ENCODE measurements around the gene TMEM161B.
"Not testable (repeated sequence)": the region's sequence is repeated elsewhere in the genome, so short reads cannot be mapped to it uniquely, and the experiment has no call there.

Gene TMEM161B

DNA sequence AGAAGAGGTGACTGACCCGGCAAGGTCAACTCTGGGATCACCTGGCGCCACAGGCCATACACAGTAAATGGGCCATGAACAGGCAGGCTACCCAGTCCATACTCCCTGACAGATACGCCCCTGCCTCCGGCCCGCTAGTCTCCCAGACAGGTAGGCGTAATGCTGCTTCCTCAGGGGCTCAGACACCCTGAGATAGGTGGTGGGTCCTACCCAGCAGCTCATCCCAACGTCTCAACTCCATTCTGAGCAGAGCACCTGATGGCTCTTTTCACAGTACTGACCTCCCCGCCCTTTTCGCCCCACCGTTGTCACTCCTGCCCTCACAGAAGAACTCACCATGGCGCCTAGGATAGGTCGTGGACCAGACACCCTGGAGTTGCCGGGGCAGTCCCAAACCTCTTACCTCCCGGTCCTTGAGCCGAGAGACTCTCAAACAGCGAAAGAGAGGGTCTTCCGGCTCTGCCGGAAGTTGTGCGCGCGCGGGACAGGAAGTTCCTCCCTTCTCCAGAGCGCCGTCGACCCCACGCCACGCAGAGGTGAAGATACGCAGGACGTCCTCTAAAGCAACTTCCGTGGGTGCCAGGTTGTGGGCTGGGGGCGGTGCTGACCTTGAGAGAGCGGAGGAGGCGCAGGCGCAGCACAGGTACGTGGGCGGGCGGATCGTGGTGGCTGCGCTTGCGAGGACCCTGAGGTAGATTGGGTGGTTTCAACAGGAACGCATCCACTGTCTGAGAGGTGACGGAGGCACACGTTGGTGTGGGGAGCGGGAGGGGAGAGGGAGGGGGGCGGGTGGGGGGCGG, at the start of gene TMEM161B:
Gene TMEM161B, minus strand, starts transcription at position 461 of the 800 bp plus-strand sequence. Its CDS starts 122 bp downstream, at position 339.
- peak; percentile 42 to 92 (median 80) for DNase-seq

DNA sequence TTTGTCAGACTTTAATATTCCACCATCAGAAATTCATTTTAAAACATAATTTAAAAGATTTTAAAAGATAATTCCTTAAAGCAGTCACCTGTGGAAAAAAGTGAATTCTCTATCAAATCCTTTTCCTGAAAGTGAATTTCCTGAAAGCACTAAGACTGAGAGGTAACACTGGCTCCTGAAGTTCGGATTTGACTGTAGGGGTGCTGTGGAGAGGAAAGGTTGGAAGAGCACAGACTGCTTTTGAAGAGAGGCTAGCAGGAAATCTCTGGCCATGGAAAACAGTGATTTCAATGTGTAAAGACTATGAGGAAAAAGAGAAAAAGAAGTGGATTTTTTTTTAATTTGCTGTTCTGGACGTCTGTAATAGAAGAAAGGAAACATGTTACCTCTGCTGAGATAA, 35.7 kb upstream of the TMEM161B start:
- DNase-seq = no peak

DNA sequence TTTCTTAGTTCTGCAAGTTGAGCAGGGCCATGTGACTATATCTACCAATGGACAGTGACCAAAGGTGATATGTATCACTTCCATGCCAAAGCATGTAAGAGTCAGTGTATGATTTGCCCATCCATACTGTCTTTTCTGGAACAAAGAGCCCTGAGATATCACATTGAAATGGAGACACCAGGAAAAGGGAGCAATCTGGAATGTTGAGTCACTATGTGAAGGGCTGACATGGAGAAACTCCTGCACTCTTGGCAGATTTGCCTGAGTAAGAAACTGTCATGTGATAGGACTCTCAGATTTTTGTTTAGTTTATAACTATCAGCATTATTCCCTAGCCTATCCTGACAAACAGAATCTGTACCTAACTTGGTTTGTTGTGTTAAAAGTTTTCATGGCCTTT, 29.8 kb upstream of the TMEM161B start:
- no peak for DNase-seq

DNA sequence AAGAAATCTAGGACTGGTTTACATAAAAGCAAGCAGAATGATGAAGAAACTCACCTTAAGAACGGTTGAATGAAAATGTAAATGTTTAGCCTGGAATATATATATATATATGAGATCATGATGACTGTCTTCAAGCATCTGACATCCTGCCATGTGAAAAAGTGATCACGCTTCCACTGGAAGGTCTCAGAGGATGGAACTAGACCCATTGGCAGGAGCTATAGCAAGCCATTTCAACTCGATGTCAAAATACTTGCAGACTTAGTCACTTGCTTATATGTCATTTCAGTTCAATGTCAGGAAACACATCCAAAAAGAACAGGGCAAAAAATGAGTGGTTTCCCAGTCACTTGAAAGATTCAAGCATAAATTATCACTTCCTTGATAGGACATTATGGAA, 22.2 kb upstream of the TMEM161B start:
- no peak for DNase-seq

DNA sequence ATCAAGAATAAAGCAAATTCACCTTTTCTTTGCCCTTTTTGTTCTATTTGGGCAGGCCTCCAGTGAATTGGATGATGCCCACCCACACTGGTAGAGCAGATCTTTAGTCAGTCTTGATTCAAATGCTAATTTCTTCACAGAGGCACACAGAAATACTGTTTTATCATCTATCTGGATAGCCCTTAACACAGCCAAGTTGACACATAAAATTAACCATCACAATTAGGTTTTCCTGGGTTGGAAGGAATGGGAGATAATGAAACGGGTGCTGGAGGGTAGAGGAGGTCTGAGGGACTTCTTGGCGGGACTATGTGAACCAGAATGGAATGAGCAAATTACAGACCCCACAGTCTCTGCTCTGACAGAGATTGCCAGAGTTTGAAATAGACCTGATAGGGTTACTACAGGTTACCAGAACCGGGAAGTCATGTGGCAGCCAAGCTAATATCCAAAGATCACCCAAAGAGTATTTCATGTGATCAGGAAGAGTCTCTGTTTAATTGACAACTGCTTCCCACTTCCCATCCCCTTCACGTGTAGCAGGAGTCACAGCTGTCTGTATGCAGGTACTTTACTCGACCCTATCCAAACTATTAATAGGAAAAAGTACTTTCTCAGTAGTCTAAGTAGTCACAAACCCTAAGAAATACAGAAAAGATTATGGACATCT, 20.0 kb upstream of the TMEM161B start:
- DNase-seq = no peak

DNA sequence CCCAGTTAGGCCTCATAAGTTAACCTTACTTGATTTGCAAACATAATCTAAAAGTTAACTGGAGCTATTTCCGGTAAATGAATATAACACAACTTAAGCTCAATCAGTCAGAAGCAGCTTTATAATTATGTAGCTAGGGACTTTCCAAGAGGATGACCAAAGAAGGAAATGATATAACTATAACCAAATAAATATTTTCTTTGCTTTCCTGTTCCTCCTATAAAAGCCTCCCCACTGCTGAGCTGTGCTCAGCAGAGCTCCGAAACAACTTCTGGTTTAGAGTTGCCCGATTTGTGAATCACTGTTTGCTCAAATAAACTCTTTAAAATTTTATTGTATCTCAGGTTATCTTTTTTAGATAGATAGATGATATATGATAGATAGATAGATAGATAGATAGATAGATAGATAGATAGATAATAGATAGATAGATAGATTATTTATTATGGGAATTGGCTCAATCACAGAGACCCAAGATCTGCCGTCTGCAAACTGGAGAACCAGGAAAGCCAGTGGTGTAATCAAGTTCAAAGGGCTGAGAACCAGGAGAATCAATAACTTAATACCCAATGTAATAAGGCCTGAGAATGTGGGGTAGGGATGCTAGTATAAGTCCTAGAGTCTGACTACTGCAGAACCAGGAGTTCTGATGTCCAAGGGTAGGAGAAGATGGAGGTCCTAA, 19.3 kb upstream of the TMEM161B start:
- no peak for DNase-seq

DNA sequence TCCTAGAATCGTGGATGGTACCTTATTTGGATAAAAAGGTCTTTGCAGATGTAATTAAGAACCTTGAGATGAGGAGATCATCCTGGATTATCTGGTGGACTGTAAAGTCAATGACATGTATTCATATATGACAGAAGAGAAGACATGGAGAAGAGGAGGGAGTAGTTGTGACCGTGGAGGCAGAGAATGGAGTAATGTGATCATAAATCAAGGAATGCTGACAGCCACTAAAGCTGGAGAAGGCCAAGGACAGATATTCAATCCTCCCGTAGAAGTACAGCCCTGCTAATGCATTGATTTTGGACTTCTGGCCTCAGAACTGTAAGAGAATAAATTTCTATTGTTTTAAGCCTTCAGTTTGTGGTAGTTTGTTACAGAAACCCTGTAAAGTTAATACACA, 18.7 kb upstream of the TMEM161B start:
- DNase-seq = no peak

DNA sequence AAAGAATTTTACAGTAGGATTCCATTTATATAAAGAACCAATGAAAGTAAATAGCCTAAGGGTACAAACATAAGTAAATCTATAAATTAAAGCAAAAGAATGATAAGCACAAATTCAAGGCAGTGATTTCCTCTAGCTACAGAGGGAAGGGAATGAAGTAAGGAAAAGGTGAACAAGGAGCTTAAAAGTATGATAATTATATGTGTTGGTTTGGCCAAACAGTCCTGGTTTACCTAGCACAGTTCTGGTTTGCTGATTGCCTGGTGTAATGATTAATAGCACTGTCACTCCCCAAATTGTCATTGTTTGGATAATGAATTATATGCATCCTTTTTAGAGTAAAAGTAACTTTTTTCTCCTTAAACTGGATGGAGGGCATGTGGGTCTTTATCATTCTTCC, 15.0 kb upstream of the TMEM161B start:
- no peak for DNase-seq

DNA sequence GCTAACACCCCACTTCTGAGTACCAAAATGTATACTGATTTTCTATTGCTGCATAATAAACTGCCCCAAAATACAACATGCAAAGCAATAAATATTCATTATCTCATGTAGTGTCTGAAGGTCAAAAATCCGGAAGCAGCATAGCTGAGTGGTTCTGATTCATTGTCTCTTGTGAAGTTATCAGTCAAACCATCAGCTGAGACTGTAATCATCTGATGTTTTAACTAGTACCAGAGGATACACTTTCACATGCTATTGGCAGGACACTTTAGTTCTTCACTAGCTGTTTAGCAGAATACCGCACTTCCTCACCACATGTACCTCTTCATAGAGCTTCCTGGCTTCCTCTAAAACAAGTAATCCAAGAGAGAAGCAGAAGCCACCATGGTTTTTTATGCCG, 12.7 kb upstream of the TMEM161B start:
- DNase-seq = no peak

DNA sequence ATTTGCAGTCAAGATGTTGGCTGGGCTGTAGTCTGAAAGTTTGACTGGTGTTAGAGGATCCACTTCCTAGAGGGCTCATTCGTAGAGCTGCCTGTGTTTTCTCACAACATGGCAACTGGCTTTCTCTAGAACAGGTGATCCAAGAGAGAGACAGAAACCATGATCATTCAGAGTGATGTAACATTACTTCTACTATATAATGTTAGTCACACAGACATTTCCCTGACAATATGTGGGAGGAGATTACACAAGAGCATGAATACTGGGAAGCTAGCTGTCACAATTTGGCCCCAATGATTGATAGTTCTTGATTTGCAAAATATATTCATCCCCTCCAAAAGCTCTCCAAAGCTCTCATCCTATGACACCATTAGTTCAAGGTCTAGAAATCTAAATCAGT, 10.9 kb upstream of the TMEM161B start:
- no peak for DNase-seq

DNA sequence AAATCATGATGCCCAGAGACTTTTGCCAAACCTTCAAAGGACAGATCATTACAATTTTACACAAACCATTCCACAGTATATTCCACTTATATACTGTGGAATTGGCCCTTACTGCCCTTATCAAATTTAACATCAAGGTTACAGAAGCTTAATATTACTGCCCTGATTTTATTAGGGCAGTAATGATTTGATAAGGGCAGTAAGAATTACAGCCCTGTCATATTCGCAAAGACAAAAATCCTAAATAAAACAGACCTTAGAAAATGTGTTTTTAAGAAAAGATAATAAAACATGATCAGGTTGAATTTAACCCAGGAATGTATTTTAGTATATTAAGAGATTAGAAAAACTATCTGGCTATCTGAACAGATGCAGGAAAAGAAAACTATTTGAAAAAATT, 7.7 kb upstream of the TMEM161B start:
- DNase-seq = no peak

DNA sequence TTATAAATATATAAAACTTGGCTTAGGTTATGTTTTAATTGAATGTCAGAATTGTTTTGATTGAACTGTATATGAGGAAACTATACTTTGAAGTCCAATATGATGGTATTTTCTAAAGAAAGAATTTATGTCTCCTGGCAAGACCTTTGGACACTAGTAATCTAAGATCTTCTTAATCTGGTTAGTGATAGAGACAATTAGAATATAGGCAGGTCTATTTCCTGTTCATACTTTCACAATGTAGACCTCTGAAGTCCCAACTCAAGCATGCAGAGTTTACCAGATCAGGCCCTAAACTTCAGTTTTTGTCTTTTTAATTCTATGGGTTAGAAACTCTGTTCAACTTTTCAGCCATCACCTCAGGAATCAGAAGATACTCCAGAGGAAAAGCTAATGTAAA, 6.9 kb upstream of the TMEM161B start:
- no peak for DNase-seq

DNA sequence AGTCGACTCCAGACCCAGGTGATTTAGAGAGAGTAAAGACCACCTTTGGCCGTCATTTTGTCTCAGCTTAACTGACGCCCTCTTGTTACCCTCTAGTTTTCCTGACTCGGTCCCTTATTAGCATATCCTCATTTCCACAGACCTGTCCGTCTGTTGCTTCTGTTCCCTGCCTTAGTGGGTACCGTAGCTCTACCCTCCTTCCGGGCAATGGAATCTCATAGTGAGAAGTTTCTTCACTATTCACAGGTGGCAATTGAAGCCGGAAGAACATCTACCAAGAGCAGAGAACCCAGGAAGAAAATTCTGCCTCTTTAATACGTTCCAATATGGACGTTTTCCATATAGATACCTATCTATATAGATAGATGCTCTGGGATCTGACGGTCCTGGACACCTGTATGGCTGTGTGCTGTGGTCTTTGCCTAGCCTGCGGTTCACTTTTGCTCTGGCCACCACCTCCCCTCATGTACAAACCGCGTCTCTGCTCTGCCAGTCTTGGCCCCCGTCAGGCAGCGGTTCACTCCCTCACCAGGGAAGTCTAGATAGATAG, 652 bp upstream of the TMEM161B start:
- DNase-seq = peak in 7 of 58 donors; percentile 2 to 37 (median 13)

DNA sequence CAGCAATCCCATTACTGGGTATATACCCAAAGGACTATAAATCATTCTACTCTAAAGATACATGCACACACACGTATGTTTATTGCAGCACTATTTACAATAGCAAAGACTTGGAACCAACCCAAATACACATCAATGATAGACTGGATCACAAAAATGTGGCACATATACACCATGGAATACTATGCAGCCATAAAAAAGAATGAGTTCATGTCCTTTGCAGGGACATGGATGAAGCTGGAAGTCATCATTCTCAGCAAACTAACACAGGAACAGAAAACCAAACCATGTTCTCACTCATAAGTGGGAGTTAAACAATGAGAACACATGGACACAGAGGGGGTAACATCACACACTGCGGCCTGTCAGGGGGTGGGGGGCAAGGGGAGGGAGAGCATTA, 4.1 kb downstream of the TMEM161B start:
- not testable (repeated sequence) for DNase-seq

DNA sequence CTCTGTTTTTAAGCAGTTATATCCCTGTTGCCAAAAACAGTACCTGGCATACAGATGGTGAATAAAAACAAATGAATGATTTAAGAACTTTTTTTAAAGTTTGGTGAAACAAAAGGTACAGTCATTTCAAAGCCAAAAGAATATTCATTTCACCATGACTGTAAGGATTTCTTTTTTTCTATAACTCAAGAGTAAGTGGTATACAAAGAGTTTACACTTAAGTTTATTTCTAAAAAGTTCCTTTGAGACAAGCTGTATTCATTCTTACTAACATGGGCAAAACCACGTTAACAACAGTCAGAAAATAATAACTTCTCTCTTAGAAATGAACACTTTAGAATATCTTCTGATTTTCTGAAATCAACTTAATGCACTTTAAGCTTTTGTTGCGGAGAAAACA, 5.3 kb downstream of the TMEM161B start:
- DNase-seq = no peak

DNA sequence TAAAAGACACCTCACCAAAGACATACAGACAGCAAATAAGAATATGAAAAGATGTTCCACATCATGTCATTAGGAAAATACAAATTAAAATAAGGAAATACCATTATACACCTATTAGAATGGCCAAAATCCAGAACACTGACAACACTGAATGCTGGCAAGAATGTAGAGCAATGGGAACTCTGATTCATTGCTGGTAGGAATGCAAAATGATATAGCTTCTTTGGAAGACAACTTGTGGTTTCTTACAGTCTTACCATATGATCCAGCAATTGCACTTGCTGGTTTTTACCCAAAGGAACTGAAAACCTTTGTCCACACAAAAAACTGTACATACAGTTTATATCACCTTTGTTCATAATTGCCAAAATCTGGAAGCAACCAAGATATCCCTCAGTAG, 6.5 kb downstream of the TMEM161B start:
- no peak for DNase-seq

DNA sequence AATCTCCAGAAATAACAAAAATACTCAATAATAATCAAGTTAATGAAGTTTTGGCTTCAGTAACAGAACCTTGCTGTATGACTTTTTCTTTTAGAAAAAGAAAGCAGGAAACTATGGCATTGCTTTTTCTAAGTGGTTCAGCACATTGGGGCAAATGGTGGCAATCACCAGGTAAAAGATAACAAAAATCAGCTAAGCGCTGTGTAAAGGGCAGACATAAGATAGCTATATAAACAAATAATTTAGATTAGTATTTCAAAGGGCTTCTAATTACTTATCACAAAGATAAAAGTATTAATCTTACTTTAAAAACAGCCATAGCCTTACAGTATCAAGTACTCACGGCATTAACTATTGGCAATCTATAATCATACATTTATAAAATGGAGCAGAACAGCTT, 10.0 kb downstream of the TMEM161B start:
- no peak for DNase-seq

DNA sequence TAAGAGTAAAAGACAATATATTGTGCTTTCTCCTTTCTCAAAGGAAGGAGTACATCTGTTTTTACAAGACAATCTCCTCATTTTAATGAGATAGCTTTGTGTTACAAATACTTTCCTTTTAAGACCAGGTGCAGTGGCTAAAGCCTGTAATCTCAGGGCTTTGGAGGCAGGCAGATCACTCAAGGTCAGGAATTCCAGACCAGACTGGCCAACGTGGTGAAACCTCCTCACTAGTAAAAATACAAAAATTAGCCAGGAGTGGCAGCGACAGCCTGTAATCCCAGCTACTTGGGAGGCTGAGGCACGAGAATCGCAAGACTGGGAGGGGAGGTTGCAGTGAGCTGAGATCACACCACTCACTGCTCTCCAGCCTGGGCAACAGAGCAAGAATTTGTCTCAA, 11.8 kb downstream of the TMEM161B start:
- no peak for DNase-seq

DNA sequence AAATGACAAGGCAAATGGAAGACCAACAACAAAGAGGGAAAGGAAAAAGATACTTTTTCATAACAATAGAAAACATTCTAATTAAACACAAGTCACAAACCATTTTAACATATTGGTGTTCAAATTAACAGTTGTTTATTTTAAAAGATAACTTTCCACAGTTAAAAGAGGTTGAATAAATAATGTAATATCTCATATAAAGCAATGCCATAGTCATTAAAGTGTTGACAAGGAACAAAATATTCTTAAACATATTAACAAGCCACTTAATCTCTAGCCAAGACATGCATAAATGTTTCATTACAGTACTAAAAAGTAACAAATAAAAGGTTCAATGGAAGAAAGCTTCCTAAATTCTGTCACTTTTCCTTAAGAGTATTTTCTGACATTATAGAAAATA, 12.6 kb downstream of the TMEM161B start:
- no peak for DNase-seq

DNA sequence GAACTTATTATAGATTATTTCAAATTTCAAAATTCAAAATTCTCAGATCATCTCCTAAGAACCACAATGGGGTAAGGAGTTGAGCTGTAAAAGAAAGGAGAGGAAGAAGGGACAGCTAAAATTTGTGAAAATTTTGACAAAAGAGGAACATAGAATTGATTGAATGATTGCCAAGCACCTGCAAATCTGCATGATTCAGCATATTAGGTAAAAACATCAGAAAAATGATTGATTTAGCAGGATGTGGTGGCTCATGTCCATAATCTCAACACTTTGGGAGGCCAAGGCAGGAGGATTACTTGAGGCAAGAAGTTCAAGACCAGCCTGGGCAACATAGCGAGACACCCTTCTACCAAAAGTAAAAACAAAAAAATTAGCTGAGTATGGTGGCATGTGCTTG, 14.3 kb downstream of the TMEM161B start:
- no peak for DNase-seq

DNA sequence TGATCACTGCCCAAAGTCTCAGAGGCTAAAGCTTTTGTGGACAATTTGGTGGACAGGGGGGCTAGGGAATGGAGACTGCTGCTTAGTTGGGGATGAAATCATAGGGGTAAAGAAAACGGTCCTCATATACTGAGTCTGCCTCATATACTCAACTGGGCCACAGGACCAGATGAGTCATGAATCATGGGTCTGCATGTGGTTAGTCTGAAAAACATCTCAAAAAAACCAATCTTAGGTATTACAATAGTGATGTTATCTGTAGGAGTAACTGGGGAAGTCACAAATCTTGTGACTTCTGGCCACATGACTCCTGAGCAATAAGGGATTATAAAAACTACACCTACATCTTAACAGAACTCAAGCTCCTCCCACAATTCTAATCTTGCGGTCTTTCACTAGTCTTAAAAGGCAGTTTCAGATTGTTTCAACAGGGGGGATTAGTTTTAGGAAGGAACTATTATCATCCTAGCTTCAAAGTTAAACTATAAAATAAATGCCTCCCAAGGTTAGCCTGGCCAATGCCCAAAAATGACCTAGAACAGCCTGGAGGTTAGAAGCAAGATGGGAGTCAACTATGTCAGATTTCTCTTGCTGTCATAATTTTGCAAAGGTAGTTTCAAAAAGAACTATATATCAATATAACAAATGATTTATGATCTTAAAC, 17.5 kb downstream of the TMEM161B start:
- no peak for DNase-seq

DNA sequence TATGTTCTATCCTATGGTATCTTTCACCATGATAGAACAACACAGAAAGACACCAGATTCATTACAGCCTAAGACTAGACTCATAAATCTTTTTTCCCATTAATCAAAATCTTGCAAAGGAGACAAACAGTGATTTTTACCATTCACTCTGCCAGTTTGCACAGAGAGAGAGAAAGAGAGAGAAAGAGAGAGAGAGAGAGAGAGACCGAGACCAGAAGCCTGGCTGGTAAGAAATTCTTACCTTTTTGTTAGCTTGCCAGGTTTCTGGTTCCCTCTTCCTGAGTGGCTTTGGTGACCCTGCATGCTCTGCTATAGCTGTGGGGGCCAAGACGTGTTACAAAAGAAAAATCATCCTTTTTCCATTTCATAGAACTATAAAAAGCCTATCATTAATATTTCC, 18.6 kb downstream of the TMEM161B start:
- no peak for DNase-seq

Data from anterior cingulate cortex (tissue), 58 donors.